Peyer's patch (tissue), 4 donors: Measurements from ENCODE around the gene ARFRP1.

Experiments used
- POLR2A ChIP-seq, 2 donors: fragments of 450-650 bp; IDR thresholded peaks; one replicate each; pipeline ENCODE4 v1.5.1; 2017; ENCODE audit warnings: antibody characterized with exemption in 2 of 2, mild to moderate bottlenecking in 2 of 2, moderate library complexity in 2 of 2
- TF ChIP-seq, protein P1 (sequence below), 6 experiments: fragments of 450-650 bp in 4 of 6; fragments of 200-600 bp in 2 of 6; sonication (generic) in 1 of 6; IDR thresholded peaks; one replicate each; pipeline ENCODE4 v1.5.1; 2017 to 2019; ENCODE audit warnings: antibody characterized with exemption in 6 of 6, mild to moderate bottlenecking in 3 of 6, moderate library complexity in 1 of 6

DNA sequence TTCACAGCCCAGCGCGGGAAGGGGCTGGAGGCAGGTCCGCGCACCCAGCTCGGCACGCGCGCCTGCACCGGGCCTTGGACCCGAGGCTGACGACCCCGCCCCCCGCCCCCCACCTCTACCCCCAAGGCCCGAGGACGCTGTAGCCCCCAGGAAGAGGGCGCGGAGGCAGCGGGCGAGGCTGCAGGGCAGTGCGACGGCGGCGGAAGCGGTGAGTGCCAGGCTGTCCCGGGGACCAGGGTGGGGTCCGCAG is 29.8 kb upstream of the ARFRP1 start:
- TF ChIP-seq, protein P1, sequence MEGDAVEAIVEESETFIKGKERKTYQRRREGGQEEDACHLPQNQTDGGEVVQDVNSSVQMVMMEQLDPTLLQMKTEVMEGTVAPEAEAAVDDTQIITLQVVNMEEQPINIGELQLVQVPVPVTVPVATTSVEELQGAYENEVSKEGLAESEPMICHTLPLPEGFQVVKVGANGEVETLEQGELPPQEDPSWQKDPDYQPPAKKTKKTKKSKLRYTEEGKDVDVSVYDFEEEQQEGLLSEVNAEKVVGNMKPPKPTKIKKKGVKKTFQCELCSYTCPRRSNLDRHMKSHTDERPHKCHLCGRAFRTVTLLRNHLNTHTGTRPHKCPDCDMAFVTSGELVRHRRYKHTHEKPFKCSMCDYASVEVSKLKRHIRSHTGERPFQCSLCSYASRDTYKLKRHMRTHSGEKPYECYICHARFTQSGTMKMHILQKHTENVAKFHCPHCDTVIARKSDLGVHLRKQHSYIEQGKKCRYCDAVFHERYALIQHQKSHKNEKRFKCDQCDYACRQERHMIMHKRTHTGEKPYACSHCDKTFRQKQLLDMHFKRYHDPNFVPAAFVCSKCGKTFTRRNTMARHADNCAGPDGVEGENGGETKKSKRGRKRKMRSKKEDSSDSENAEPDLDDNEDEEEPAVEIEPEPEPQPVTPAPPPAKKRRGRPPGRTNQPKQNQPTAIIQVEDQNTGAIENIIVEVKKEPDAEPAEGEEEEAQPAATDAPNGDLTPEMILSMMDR (IDR thresholded peaks at IDR 0.05): no peak
- no peak for TF ChIP-seq POLR2A (IDR thresholded peaks at IDR 0.05)
